Skin epidermis (tissue), 12 donors: ENCODE measurements around the gene MRGPRX3.
A peak's percentile ranks its signal among the peaks of the same experiment; 100 is the strongest.
"Not testable (repeated sequence)": the region's sequence is repeated elsewhere in the genome, so short reads cannot be mapped to it uniquely, and the experiment has no call there.

ENCODE experiments used
- H3K27ac ChIP-seq, 21 experiments: fragments of 200-600 bp; sonication (generic) in 11 of 21; one replicate each; pipeline ENCODE4 v1.5.0; 2020; ENCODE audit warnings: mild to moderate bottlenecking in 3 of 21, inconsistent platforms in 2 of 21, moderate library complexity in 2 of 21
- H3K4me3 ChIP-seq, 7 experiments: fragments of 200-600 bp; sonication (generic) in 2 of 7; one replicate each; pipeline ENCODE4 v1.5.0; 2020; ENCODE audit warnings: inconsistent platforms in 2 of 7, mild to moderate bottlenecking in 2 of 7, moderate library complexity in 1 of 7

The MRGPRX3 gene

DNA sequence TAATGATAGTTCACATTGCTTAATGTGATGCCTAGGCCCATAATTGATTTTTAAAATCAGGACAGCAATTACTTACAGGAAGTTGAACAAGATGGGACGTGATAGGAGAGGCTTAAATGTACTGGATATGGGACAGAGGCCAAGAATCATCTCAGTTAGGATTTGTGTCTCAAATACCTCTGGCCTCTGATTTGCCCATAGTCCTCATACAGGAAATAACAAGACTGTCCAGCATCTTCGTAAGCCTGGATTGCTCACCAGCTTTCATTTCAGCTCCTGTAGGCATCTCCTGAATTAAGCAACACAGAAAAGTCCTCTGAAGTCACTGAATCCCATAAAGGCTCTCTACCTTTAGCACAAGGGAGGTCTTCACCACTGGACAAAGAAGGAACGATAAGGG, at the start of gene MRGPRX3:
Gene MRGPRX3 (plus strand): TSS at position 231 of the 400 bp plus-strand sequence. CDS start 4,632 bp downstream, outside the sequence.
- Histone ChIP-seq H3K4me3 (no peak within 1 kb of the TSS), H3K27ac (no peak within 1 kb of the TSS)

DNA sequence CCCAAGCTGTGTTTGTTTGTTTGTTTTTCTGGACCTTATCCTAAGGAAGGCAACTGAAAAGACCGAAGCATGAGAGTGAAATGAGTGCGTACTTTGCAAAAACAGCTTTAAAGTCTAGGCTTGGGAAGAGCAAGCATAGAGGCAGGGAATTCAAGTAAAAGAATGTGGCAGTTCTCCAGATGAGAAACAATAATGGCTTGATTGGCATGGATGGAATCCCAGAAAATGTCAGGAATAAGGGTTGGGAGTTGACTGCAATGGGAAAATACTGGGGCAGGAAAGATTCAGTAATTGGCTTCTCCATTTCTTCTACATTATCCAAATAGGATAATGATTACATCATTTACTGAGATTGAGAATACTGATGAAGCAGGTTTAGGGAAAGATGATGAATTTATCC, 44.0 kb upstream of the MRGPRX3 start:
- no peak overlapping the region for H3K27ac ChIP-seq
- no peak overlapping the region for H3K4me3 ChIP-seq

DNA sequence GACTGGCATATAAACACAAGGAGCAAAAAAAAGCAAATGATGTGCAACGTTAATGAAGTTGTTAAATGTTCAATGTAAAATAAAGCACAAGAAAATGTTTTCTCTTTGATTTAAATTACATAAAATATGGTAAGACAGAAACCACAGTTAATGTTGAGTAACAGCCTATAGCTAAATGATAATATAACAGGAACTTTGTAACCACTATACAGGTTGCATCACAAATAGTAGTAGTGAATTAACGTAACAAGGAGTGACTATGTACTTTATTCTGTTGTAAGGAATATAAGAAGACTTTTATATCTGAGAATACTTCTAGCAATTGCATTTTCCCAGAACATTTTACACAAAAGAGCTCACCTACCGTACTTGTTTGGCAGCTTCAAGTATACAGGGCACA, 43.4 kb upstream of the MRGPRX3 start:
- Histone ChIP-seq H3K4me3 (no peak overlapping the region), H3K27ac (no peak overlapping the region)

DNA sequence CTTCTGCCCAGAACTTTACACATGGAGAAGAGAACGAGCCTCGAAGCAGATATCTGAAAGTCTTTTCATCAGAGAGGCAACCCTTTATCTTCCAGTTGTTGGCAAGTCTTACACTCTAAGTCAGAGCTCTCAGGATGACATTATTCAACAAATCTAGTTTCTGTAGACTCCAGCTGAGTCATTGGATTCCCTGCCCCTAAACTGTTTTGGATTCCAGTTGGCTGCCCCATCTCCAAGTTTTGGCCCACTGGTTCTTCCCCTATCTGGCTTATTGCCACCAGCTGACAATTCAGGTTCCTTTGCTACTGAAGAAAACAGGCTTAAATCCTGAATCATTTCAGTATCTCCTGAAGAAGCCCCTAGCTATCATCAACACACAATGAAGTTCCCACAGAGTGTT, 40.6 kb upstream of the MRGPRX3 start:
- Histone ChIP-seq H3K4me3 (no peak overlapping the region), H3K27ac (no peak overlapping the region)

DNA sequence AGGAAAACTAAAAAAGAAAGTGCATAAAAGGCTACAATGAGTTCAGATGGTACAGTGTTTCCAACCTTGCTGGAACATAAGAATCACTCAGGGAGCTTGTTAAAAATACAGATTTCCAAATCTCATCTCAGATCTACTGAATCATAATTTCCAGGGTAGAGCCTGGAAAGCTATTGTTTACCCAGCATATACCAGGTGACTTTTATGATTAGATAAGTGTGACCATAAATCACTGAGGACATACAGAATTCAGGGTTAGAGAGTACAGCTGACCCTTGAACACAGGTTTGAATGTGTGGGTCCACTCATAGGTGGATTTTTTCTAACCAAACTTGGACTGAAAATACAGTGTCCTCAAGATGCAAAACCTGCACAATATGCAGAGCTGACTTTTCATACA, 38.4 kb upstream of the MRGPRX3 start:
- no peak overlapping the region for H3K27ac ChIP-seq
- H3K4me3 ChIP-seq = no peak overlapping the region

DNA sequence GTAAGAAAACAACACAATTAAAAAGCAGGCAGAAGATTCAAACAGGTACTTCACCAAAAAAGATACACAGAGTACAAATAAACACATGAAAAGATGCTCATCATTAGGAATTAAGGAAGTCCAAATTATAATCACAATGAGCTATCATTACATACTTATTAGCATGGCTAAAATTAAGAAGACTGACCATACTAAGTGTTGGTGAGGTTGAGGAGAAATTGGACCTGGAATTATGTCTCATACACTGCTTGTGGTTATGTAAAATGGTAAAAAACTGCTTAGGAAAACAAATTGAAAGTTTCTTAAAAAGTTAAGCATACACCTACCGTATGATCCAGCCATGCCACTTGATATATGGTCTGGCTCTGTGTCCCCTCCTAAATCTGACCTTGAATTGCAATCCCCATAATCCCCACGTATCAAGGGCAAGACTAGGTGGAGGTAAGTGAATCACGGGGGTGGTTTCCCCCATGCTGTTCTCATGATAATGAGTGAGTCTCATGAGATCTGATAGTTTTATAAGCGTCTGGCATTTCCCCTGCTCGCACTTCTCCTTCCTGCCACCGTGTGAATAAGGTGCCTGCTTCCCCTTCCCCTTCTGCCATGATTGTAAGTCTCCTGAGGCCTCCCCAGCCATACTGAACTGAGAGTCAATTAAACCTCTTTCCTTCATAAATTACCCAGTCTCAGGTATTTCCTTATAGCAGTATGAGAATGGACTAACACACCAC, 31.3 kb upstream of the MRGPRX3 start:
- Histone ChIP-seq H3K27ac (no peak overlapping the region), H3K4me3 (no peak overlapping the region)

DNA sequence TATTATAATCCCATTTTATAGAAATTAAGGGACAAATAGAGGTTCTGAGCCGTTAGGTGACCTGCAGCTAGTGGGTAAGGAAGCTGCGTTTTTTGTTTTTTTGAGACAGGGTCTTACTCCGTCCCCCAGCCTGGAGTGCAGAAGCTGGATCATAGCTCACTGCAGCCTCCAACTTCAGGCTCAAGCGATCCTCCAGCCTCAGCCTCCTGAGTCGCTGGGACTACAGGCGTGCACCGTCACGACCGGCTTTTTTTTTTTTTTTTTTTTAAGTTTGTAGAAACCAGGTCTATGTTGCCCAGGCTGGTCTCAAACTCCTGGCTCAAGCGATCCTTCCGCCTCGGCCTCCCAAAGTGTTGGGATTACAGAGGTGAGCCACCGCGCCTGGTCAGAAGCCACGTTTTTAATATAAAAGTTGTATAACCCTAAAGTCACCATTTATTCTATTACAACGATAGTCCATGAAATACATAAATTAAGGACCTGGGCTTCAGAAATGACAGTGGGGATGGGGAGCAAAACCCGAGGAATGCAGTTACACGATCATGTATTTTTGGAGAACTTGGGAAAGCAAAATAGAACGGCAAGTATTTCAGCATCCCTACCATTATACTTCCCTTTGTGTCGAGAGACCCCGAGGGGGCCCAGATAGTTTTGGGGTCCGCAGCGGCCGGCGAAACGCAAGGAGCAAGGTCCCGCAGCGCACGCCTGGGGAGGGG, 27.1 kb upstream of the MRGPRX3 start:
- Histone ChIP-seq H3K27ac (peak overlapping the region; percentile 30 to 89 (median 75)), H3K4me3 (peak overlapping the region; percentile 89 to 98 (median 95))

DNA sequence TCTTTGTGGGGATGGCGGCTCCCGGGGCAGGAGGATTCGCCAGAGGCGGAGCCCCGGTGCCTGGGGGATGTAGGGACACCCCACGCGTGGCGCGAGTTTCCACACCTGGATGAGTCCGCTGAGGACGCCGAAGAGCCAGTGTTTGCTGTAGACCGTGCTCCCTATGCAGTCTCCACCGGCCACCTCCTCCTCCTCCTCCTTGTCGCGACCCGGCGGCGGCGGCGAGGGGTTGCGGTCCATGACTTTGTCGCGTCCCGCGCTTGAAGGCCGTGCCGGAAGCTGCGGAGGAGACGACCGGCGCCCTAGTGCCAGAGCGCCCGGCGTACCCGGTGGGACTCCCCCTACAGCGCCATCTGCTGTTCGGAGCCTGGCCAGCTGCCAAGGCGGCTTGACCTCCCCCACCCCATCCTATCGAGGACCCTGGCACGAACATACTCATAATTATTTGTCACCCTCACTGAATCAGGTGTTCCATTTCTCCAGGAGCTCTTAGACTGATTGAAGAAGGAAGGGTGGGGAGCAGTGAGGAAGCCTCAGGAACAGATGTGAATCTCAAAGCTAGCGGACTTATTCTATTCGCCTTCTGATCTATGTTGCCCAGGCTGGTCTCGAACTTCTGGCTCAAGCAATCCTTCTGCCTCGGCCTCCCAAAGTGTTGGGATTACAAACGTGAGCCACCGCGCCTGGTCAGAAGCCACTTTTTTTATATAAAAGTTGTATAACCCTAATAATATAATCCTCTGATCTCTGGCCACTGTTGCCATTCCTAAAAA, 26.4 kb upstream of the MRGPRX3 start, which contains the start of gene SAAL1:
Gene SAAL1 (minus strand): TSS at position 281 of the 773 bp plus-strand sequence. CDS start 41 bp downstream, at position 240.
- H3K27ac ChIP-seq = peak within 1 kb of the TSS; percentile 30 to 89 (median 75)

DNA sequence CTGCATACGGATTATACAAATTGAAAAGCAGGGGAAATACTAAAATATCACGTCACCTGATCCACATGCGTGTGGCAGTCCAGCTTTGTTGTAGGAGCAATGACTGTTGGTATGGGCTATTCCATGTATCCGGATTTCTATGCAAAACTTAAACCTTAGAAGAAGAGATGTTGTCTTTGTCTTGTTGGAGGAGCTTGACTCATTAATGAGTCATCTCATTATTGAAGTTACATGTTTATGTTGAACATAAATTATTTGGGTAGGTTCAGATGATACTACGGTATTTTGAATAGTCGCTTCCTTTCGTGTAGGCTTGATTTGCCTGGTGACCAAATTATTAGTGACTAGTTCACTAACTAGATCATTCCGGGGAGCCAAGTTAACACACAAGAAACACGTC, 25.7 kb upstream of the MRGPRX3 start:
- Histone ChIP-seq H3K4me3 (no peak overlapping the region), H3K27ac (no peak overlapping the region)

More for the DNA sequence above, 26.4 kb upstream of the MRGPRX3 start, which contains the start of gene SAAL1:
- peak within 1 kb of the TSS; percentile 89 to 98 (median 95) for H3K4me3 ChIP-seq

DNA sequence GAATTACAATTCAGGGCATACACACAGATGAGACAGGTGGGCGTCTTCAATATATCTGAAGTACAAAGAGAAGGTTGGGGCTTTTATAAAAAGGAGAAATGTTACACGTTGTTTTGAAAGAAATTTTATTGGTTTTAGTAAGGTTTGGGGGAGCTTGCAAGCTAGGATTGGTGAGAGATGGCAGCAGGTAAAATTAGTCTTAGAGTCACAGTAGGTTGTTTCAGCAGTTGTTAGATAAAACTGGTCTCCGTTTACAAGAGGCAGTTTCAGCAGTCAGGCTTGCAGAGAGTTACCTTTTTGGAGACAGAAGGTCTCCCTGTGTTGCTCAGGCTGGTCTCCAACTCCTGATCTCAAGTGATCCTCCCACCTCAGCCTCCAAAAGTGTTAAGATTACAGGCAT, 24.1 kb upstream of the MRGPRX3 start:
- no peak overlapping the region for H3K4me3 ChIP-seq
- no peak overlapping the region for H3K27ac ChIP-seq

DNA sequence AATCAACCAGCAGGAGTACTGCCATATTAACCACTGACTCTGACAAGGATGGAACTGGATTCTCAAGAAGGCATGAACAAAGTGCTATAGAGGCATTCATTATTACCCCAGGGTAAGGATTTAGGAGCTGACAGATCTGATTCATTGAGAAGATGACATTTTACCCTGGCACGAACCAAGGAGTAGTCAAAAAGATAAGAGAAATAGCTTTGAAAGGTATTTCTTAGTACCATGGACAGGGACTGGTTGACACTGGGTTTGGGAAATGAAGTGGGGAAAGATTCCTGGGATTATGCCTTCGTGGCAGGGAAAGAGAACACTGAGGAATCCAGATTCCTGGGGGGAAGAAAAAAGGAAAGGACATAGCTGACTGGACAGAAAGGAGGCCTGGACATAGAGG, 21.4 kb upstream of the MRGPRX3 start:
- H3K4me3 ChIP-seq = no peak overlapping the region

DNA sequence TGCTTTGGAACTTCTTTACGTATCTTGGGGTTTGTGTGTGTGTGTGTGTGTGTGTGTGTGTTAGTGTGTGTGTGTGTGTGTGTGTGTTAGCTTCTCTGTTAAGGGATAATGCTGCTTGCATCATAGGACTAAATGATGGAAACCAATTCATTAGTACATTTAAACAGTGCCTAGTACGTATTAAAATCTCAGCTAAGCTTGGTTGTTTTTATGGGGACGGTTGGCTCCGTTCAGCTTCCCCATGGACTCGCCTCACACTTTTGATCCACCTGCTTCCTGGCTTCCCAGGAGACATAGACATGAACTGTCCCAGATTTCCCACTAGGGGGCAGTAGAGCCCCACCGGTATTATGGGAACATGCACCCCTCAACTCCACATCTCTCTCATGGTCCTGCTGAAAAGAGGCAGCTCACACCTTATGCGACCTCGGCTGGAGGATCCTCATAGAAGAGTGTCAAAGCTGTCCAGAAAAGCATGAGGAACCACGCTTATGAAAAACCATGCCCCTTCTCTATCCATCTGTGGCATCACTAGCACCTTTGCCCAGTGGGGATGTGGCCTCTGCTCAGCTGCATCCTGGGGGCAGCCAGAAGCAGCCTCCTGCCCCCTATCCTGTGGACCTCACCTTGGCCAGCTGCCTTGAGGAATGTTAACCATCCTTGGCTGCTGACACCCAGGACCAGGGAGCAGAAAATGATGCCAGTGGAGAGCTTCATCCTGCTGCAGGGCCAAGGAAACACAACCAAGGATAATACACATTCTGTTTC, 16.8 kb upstream of the MRGPRX3 start:
- H3K4me3 ChIP-seq = no peak overlapping the region
- H3K27ac ChIP-seq = no peak overlapping the region

More for the DNA sequence above, 21.4 kb upstream of the MRGPRX3 start:
- no peak overlapping the region for H3K27ac ChIP-seq

DNA sequence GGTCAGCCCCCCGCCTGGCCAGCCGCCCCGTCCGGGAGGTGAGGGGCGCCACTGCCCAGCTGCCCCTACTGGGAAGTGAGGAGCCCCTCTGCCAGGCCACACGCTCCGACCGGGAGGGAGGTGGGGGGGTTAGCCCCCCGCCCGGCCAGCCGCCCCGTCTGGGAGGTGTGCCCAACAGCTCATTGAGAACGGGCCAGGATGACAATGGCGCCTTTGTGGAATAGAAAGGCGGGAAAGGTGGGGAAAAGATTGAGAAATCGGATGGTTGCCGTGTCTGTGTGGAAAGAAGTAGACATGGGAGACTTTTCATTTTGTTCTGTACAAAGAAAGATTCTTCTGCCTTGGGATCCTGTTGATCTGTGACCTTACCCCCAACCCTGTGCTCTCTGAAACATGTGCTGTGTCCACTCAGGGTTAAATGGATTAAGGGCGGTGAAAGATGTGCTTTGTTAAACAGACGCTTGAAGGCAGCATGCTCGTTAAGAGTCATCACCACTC, 11.0 kb upstream of the MRGPRX3 start:
- not testable (repeated sequence) for H3K4me3 ChIP-seq, H3K27ac ChIP-seq

DNA sequence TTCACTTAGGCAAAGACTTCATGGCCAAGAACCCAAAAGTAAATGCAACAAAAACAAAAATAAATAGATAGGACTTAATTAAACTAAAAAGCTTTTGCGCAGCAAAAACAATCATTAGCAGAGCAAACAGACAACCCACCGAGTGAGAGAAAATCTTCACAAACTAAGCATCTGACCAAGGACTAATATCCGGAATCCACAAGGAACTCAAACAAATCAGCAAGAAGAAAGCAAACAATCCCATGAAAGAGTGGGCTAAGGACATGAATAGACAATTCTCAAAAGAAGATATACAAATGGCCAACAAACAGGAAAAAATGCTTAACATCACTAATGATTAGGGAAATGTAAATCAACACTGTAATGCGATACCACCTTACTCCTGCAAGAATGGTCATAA, 1.3 kb upstream of the MRGPRX3 start:
- H3K4me3 ChIP-seq, H3K27ac ChIP-seq: not testable (repeated sequence)

DNA sequence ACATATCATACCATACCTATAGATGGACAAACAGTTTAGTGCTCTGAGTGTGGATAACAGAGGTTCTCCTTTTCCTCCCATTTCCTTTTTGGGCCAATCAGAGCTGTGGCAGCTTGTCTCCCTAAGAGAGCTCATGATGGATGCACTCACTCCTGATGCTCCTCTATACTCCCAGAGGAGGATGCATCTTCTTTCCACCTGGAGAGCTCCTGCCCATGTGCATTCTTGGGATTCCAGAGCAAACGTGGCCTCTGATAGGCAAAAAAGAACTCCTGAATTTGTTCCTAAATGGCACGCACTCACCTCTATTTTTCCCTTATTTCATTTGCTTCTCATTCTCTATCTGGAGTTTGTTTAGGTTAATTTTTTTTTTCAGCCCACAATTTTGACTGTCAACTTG, 2.9 kb downstream of the MRGPRX3 start:
- Histone ChIP-seq H3K27ac (no peak overlapping the region), H3K4me3 (no peak overlapping the region)

DNA sequence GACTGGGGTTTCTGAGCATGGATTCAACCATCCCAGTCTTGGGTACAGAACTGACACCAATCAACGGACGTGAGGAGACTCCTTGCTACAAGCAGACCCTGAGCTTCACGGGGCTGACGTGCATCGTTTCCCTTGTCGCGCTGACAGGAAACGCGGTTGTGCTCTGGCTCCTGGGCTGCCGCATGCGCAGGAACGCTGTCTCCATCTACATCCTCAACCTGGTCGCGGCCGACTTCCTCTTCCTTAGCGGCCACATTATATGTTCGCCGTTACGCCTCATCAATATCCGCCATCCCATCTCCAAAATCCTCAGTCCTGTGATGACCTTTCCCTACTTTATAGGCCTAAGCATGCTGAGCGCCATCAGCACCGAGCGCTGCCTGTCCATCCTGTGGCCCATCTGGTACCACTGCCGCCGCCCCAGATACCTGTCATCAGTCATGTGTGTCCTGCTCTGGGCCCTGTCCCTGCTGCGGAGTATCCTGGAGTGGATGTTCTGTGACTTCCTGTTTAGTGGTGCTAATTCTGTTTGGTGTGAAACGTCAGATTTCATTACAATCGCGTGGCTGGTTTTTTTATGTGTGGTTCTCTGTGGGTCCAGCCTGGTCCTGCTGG, 4.9 kb downstream of the MRGPRX3 start:
- Histone ChIP-seq H3K4me3 (no peak overlapping the region), H3K27ac (no peak overlapping the region)

DNA sequence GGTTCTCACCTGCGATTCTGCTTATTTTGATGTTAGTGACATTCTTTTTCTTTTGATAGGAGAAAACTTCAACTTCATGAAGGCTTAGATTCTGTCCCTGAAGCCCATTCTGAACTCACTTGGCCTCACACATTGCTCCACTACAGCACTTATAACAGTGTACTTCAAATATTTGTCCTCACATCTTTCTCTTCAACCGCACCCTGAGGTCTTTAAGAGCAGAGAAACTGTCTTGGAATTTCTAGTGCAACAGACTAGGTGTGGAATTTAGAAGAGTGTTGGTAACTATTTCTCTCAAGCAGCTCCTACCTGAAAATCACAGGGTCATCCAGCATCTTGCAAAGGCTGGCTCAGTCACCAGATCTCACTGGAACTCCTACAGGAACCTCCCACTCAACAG, 7.8 kb downstream of the MRGPRX3 start:
- H3K4me3 ChIP-seq = no peak overlapping the region
- H3K27ac ChIP-seq = no peak overlapping the region

DNA sequence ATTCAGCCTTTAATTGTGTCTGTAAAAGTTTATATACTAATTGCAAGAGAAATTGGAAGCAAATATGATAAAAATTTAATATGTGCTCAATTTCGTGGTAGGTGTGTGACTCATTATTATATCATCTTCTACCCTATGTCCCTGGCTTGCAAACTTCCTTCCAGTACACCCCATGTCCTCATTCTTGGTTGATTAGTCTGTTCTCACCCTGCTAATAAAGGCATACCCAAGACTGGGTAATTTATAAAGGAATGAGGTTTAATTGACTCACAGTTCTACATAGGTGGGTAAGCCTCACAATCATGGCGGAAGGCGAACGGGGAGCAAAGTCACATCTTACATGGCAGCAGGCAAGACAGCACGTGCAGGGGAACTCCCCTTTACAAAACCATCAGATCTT, 11.9 kb downstream of the MRGPRX3 start:
- no peak overlapping the region for H3K27ac ChIP-seq

DNA sequence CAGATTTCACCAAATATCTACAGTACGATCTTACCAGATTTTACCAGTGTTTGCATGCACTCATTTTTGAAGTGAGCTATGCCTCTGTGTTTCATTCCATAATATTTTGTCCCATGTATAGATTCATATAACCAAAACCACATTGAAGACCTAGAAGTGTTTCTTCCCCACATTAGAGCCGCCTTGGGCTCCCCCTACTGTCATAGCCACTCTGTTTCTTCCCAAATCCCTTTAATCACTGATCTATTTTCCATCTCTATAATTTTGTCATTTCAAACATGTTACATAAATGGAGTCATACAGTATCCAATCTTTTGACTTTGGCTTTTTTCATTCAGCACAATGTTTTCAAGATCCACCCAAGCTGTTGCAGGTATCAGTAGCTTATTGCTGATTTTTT, 12.7 kb downstream of the MRGPRX3 start:
- H3K4me3 ChIP-seq = no peak overlapping the region
- no peak overlapping the region for H3K27ac ChIP-seq

More for the DNA sequence above, 11.9 kb downstream of the MRGPRX3 start:
- H3K4me3 ChIP-seq = no peak overlapping the region
